ENCODE results near the gene MRPS31. TPM values are rescaled to one million over a fixed set of nuclear protein-coding genes. Genes with fewer than 3 reads are reported as not detected.

Gene MRPS31
- total RNA-seq, 1 experiment from 2014 or later, result 19.8 TPM

Other genes with a start within 250 kb of the MRPS31 start
- 3.6 and 6.8 TPM in 2 replicates for gene FOXO1, start 104.5 kb downstream of the MRPS31 start, total RNA-seq (2014; rRNA removed; shearing (Covaris generic))
- gene SLC25A15, start 18.4 kb upstream of the MRPS31 start, total RNA-seq (2014; rRNA removed; shearing (Covaris generic)), result 6.1 and 12.2 TPM in 2 replicates
- 18.9 and 26.6 TPM in 2 replicates for gene ELF1, start 248.1 kb upstream of the MRPS31 start, total RNA-seq (2014; rRNA removed; shearing (Covaris generic))